ENCODE results near the gene GIPC2.

- TF ChIP-seq TAF1 (IDR thresholded peaks at IDR 0.05; ENCODE audit: low read depth) (no peak), YY1 (IDR thresholded peaks at IDR 0.05; ENCODE audit: low read depth) (no peak), TEAD4 (IDR thresholded peaks at IDR 0.05) (no peak), EGR1 (IDR thresholded peaks at IDR 0.05) (no peak)
Observed at GRCh38 chr1:78007677-78008341, 38.0 kb upstream of the GIPC2 start.
